SK-N-SH treated with all-trans-retinoic acid at 6 μM for 48 hours (cell line): Measurements from ENCODE around the gene PLSCR5.

Experiments
- ARNTL ChIP-seq: fragments of 450-650 bp; formaldehyde crosslinking; IDR thresholded peaks from 2 replicates; pipeline ENCODE4 v1.5.0; 2020; ENCODE audit warnings: low read depth, mild to moderate bottlenecking, moderate library complexity, borderline replicate concordance
- GLIS3 ChIP-seq: fragments of 250-450 bp; sonication (Bioruptor Pico); IDR thresholded peaks from 2 replicates; pipeline ENCODE4 v1.5.0; 2020; ENCODE audit warnings: mild to moderate bottlenecking, moderate library complexity
- ISL1 ChIP-seq: fragments of 250-450 bp; sonication (Bioruptor Pico); IDR thresholded peaks from 2 replicates; pipeline ENCODE4 v2.1.2; 2022; ENCODE audit warnings: mild to moderate bottlenecking, moderate library complexity
- RARB ChIP-seq: fragments of 250-450 bp; sonication (Bioruptor Pico); IDR thresholded peaks from 2 replicates; pipeline ENCODE4 v1.8.0; 2021; ENCODE audit warnings: mild to moderate bottlenecking, moderate library complexity
- SNAI2 ChIP-seq: fragments of 250-450 bp; sonication (Bioruptor Pico); IDR thresholded peaks from 2 replicates; pipeline ENCODE4 v1.5.0; 2020; ENCODE audit warnings: mild to moderate bottlenecking, moderate library complexity
- ZFP3 ChIP-seq: fragments of 250-450 bp; sonication (Bioruptor Pico); IDR thresholded peaks from 2 replicates; pipeline ENCODE4 v1.5.0; 2020; ENCODE audit warnings: mild to moderate bottlenecking, moderate library complexity
- ZNF8 ChIP-seq: fragments of 450-650 bp; formaldehyde crosslinking; IDR thresholded peaks from 2 replicates; pipeline ENCODE4 v1.5.0; 2020; ENCODE audit warnings: mild to moderate bottlenecking, moderate library complexity

GRCh38 chr3:146646261-146646660 lies 41.1 kb upstream of the PLSCR5 start:
- TF ChIP-seq RARB (CRISPR knock-in tag) (no peak), ARNTL (CRISPR knock-in tag) (no peak), GLIS3 (CRISPR knock-in tag) (no peak), ZFP3 (CRISPR knock-in tag) (no peak), SNAI2 (CRISPR knock-in tag) (no peak), ISL1 (CRISPR knock-in tag) (no peak), ZNF8 (CRISPR knock-in tag) (no peak)
